Ishikawa (cell line): ENCODE data around the gene SETBP1.

Experiments
- CEBPB ChIP-seq: IDR thresholded peaks from 2 replicates; pipeline ENCODE4 v1.6.1; 2012
- CREB1 ChIP-seq: IDR thresholded peaks from 2 replicates; pipeline ENCODE4 v1.6.1; 2012; ENCODE audit warnings: low read depth
- EGR1 ChIP-seq: IDR thresholded peaks from 2 replicates; pipeline ENCODE4 v1.6.1; 2012
- EP300 ChIP-seq: IDR thresholded peaks from 2 replicates; pipeline ENCODE4 v1.6.1; 2012; ENCODE audit warnings: borderline replicate concordance
- FOXM1 ChIP-seq: IDR thresholded peaks from 2 replicates; pipeline ENCODE4 v1.6.1; 2012; ENCODE audit warnings: low read depth, borderline replicate concordance
- NFIC ChIP-seq: IDR thresholded peaks from 2 replicates; pipeline ENCODE4 v1.6.1; 2012
- RAD21 ChIP-seq: IDR thresholded peaks from 2 replicates; pipeline ENCODE4 v1.6.1; 2012; ENCODE audit warnings: low read depth
- REST ChIP-seq: IDR thresholded peaks from 2 replicates; pipeline ENCODE4 v1.6.1; 2012; ENCODE audit warnings: low read depth, mild to moderate bottlenecking
- TAF1 ChIP-seq: IDR thresholded peaks from 2 replicates; pipeline ENCODE4 v1.6.1; 2012; ENCODE audit warnings: low read depth, mild to moderate bottlenecking
- TCF12 ChIP-seq: IDR thresholded peaks from 2 replicates; pipeline ENCODE4 v1.6.1; 2012; ENCODE audit warnings: low read depth
- TEAD4 ChIP-seq: IDR thresholded peaks from 2 replicates; pipeline ENCODE4 v1.6.1; 2012
- USF1 ChIP-seq: IDR thresholded peaks from 2 replicates; pipeline ENCODE4 v1.6.1; 2012
- YY1 ChIP-seq: IDR thresholded peaks from 2 replicates; pipeline ENCODE4 v1.6.1; 2012; ENCODE audit warnings: low read depth
- ZBTB7A ChIP-seq: IDR thresholded peaks from 2 replicates; pipeline ENCODE4 v1.6.1; 2012; ENCODE audit warnings: low read depth
- TF ChIP-seq, protein P1 (sequence below): IDR thresholded peaks from 2 replicates; pipeline ENCODE4 v1.6.1; 2012

The SETBP1 gene

DNA sequence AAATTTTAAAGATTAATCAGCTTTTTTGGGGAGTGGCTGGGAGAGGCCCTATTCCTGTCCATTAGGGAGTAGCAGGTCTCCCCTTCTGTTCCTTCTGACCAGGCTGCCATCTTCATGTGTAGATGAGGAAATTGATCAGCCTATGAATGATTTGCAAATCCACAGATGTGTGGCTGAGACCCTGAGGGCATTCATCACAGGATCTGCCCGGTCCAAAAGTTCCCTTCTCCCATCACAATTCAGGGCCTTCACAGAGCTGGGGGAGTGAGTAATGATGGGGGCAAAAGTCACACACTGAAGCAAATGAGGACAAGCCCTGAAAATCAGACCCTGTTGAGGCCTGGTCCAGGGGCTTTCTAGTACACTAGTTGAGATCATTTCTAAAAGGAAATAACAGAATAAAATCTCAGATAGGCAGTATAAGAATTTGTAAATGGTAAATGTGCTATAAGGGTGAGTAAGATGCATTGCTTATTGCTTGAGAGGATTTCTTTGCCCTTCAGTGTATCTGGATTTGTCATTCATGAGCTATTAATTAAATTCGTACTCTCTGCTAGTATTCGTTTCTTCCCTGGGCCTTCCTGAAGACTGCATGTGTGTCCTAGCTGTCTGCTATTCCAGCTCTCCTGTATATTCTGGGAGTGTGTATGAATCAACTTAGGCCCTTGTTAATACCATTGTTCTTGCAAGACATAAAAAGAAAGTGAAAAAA, 53.2 kb downstream of the SETBP1 start:
- no peak for TF ChIP-seq RAD21
- TF ChIP-seq TAF1, result no peak
- no peak for TF ChIP-seq REST
- TF ChIP-seq TEAD4, result no peak
- TF ChIP-seq FOXM1, result no peak
- no peak for TF ChIP-seq ZBTB7A
- no peak for TF ChIP-seq CEBPB

- no peak for TF ChIP-seq TAF1
- TF ChIP-seq RAD21, result no peak
- TF ChIP-seq YY1, result no peak
- TF ChIP-seq, protein P1, sequence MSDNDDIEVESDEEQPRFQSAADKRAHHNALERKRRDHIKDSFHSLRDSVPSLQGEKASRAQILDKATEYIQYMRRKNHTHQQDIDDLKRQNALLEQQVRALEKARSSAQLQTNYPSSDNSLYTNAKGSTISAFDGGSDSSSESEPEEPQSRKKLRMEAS, result no peak
- no peak for TF ChIP-seq EP300
- no peak for TF ChIP-seq TEAD4
- no peak for TF ChIP-seq ZBTB7A
- no peak for TF ChIP-seq EGR1
- TF ChIP-seq USF1, result no peak
- no peak for TF ChIP-seq REST
- no peak for TF ChIP-seq CREB1
- no peak for TF ChIP-seq CEBPB
- no peak for TF ChIP-seq NFIC
- no peak for TF ChIP-seq TCF12
- no peak for TF ChIP-seq FOXM1
Observed at GRCh38 chr18:44735096-44735495, 54.4 kb downstream of the SETBP1 start.

DNA sequence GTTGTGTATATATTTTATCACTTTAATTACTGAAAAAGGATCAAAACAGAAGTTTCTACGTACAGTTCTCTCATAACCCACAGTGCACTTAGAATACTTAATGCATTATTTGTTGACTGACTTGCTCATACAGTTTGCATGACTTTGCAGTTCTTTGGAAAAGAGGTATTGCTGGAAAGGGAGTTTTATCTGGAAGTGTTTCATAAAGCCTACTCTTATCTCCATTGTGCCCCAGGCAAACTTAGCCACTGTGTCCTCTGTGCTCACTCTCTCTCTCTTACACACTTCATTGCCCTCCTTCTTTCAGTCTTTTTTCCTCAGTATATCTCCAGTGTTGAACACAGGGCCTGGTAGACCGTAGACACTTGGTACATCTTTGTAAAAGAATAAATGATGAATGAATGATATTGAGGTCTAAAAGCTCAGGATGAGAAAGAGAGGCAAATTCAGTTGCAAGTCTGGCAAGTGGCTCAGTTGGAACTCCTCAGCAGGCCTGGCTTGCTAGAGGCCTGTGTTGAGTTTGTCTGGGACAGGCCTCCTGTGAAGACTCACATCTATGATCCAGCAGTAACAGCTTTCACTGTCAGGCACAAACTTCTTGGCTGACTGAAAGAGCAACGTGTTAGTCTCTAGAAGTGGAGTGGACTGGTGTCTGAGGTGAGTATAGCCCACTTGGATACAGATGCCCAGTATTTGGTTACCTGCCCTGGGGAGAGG, 56.1 kb downstream of the SETBP1 start:
- TF ChIP-seq REST (no peak), TAF1 (no peak), RAD21 (no peak), YY1 (no peak), EGR1 (no peak), TEAD4 (no peak)
- TF ChIP-seq, protein P1, result no peak

DNA sequence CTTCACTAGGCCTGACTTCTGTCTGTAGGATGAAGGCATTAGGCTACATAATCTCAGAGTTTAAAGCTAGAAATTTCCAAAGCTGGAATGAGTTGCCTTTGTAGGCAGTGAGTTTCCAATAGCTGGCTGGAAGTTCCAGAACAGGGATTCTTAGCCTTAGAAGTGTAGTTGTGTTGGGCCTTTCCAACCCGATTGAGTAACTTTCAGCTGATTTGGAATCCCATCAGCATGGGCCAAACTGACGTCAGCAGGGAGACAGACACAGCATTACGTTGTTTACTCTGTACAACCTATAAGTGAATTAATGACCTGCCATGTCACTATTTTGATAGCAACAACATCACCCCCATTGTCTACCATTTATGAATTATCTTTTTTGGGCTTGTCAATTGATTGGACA, 56.9 kb downstream of the SETBP1 start:
- no peak for TF ChIP-seq EP300
- no peak for TF ChIP-seq TAF1
- TF ChIP-seq CEBPB, result no peak
- TF ChIP-seq CREB1, result no peak
- TF ChIP-seq TEAD4, result no peak
- no peak for TF ChIP-seq REST
- TF ChIP-seq FOXM1, result no peak
- TF ChIP-seq, protein P1, result no peak
- TF ChIP-seq ZBTB7A, result no peak
- no peak for TF ChIP-seq YY1
- no peak for TF ChIP-seq TCF12
- TF ChIP-seq RAD21, result no peak
- no peak for TF ChIP-seq EGR1
- no peak for TF ChIP-seq NFIC
- TF ChIP-seq USF1, result no peak
